IMR-90 (cell line): ENCODE measurements around the gene ABTB2. TPM values are rescaled to one million over a fixed set of nuclear protein-coding genes. Genes with fewer than 3 reads are reported as not detected.

ENCODE experiments used
- ATAC-seq: fragments of 200-7000 bp; cut with Tn5 transposase; 2 replicates; pipeline ENCODE4 v1.9.1; 2020; ENCODE audit warnings: low read depth, mild to moderate bottlenecking, moderate library complexity
- BruUV-seq: library from RNA; stranded (reverse); fragments of 400-500 nt; replicated peaks from 2 replicates; lab custom pipeline; 2021; lab: Mats Ljungman, UMichigan
- CTCF ChIA-PET: fragments of 300-600 bp; formaldehyde crosslinking; extraction: SDS; loops from one replicate; lab custom pipeline; 2021; ENCODE audit warnings: antibody characterized with exemption; lab: Yijun Ruan, JAX
- POLR2A ChIA-PET: fragments of 300-600 bp; sonication (Branson Sonifier 250); formaldehyde crosslinking; loops from one replicate; lab custom pipeline; 2022; ENCODE audit warnings: antibody characterized with exemption; ENCODE audit not compliant: unreplicated experiment; lab: Charles Lee
- DNase-seq: peaks from one replicate; pipeline ENCODE4 v3.0.0; 2013
- H2AFZ ChIP-seq: replicated peaks from 2 replicates; pipeline ENCODE3; 2013; ENCODE audit warnings: low read length, mild to moderate bottlenecking; ENCODE audit not compliant: poor library complexity
- H2AK5ac ChIP-seq: 2 replicates; pipeline ENCODE4 v1.6.1; 2013; ENCODE audit warnings: low read depth, low read length, inconsistent platforms
- H2AK9ac ChIP-seq: replicated peaks from 2 replicates; pipeline ENCODE3; 2013; ENCODE audit warnings: mild to moderate bottlenecking, low read depth, low read length, moderate library complexity; ENCODE audit not compliant: poor library complexity
- H2BK120ac ChIP-seq: 2 replicates; pipeline ENCODE4 v1.6.1; 2013; ENCODE audit warnings: low read depth, low read length, inconsistent platforms
- H2BK15ac ChIP-seq: 3 replicates; pipeline ENCODE4 v1.6.1; 2013; ENCODE audit warnings: low read depth, low read length, inconsistent platforms
- H2BK20ac ChIP-seq: 2 replicates; pipeline ENCODE4 v1.6.1; 2013; ENCODE audit warnings: low read depth, mild to moderate bottlenecking, inconsistent platforms, low read length, moderate library complexity
- H2BK5ac ChIP-seq: 2 replicates; pipeline ENCODE4 v1.6.1; 2013; ENCODE audit warnings: mild to moderate bottlenecking, low read depth, low read length, inconsistent platforms; ENCODE audit not compliant: poor library complexity, severe bottlenecking
- H3K14ac ChIP-seq: replicated peaks from 2 replicates; pipeline ENCODE4 v1.6.1; 2013; ENCODE audit warnings: low read depth, low read length, inconsistent platforms
- H3K18ac ChIP-seq: 2 replicates; pipeline ENCODE4 v1.6.1; 2013; ENCODE audit warnings: low read depth, low read length, control low read depth
- H3K23ac ChIP-seq: 2 replicates; pipeline ENCODE4 v1.6.1; 2013; ENCODE audit warnings: low read depth, low read length, inconsistent platforms
- H3K27ac ChIP-seq: 2 replicates; pipeline ENCODE4 v1.5.1; 2013; ENCODE audit warnings: mild to moderate bottlenecking, control low read depth, low read length; ENCODE audit not compliant: insufficient read depth
- H3K27me3 ChIP-seq: 2 replicates; pipeline ENCODE4 v1.6.1; 2013; ENCODE audit warnings: low read length; ENCODE audit not compliant: control insufficient read depth, insufficient read depth
- H3K36me3 ChIP-seq: 2 replicates; pipeline ENCODE4 v1.6.1; 2013; ENCODE audit warnings: low read length, mixed read lengths; ENCODE audit not compliant: control insufficient read depth, insufficient read depth
- H3K4ac ChIP-seq: 2 replicates; pipeline ENCODE4 v1.6.1; 2013; ENCODE audit warnings: low read depth, low read length, inconsistent platforms
- H3K4me1 ChIP-seq: 2 replicates; pipeline ENCODE4 v1.6.1; 2013; ENCODE audit warnings: low read length, mixed read lengths; ENCODE audit not compliant: control insufficient read depth, insufficient read depth
- H3K4me2 ChIP-seq: 2 replicates; pipeline ENCODE4 v1.6.1; 2013; ENCODE audit warnings: low read depth, mild to moderate bottlenecking, control low read depth, low read length, moderate library complexity
- H3K4me3 ChIP-seq: 2 replicates; pipeline ENCODE4 v1.5.1; 2013; ENCODE audit warnings: low read depth, mild to moderate bottlenecking, control low read depth, low read length, moderate library complexity; ENCODE audit not compliant: insufficient read depth
- H3K56ac ChIP-seq: 2 replicates; pipeline ENCODE4 v1.6.1; 2013; ENCODE audit warnings: low read length, inconsistent platforms; ENCODE audit not compliant: insufficient read depth; ENCODE audit errors: extremely low read depth
- H3K79me1 ChIP-seq, 2 experiments: 2 replicates each; pipeline ENCODE4 v1.6.1; 2013; ENCODE audit warnings: low read length in 2 of 2, inconsistent platforms in 1 of 2, low read depth in 1 of 2
- H3K9ac ChIP-seq: 2 replicates; pipeline ENCODE4 v1.6.1; 2013; ENCODE audit warnings: low read depth, low read length, control low read depth
- H3K9me1 ChIP-seq: 2 replicates; pipeline ENCODE4 v1.6.1; 2013; ENCODE audit warnings: low read length, inconsistent platforms; ENCODE audit not compliant: insufficient read depth
- H3K9me3 ChIP-seq: 2 replicates; pipeline ENCODE4 v1.6.1; 2013; ENCODE audit warnings: low read length; ENCODE audit not compliant: control insufficient read depth, insufficient read depth
- H4K20me1 ChIP-seq: 2 replicates; pipeline ENCODE4 v1.6.1; 2013; ENCODE audit warnings: low read length, inconsistent platforms; ENCODE audit not compliant: insufficient read depth
- H4K5ac ChIP-seq: 2 replicates; pipeline ENCODE4 v1.6.1; 2013; ENCODE audit warnings: mild to moderate bottlenecking, low read depth, low read length, control low read depth
- H4K8ac ChIP-seq, 2 experiments: 2 replicates each; pipeline ENCODE4 v1.6.1; 2013; ENCODE audit warnings: low read depth in 2 of 2, low read length in 2 of 2, control low read depth in 1 of 2, inconsistent platforms in 1 of 2
- H4K91ac ChIP-seq: 2 replicates; pipeline ENCODE4 v1.6.1; 2013; ENCODE audit warnings: low read depth, low read length, inconsistent platforms; ENCODE audit not compliant: insufficient read depth
- BHLHE40 ChIP-seq: fragments of 150-350 bp; IDR thresholded peaks from 2 replicates; pipeline ENCODE4 v1.6.1; 2016; ENCODE audit warnings: mild to moderate bottlenecking, low read depth, low read length
- CEBPB ChIP-seq: IDR thresholded peaks from 2 replicates; pipeline ENCODE4 v1.6.1; 2012; ENCODE audit warnings: low read depth, low read length, improper control_type of control experiment
- CHD1 ChIP-seq: IDR thresholded peaks from 2 replicates; pipeline ENCODE4 v1.6.1; 2012; ENCODE audit warnings: low read depth, low read length, improper control_type of control experiment
- ELK1 ChIP-seq: fragments of 150-350 bp; IDR thresholded peaks from 2 replicates; pipeline ENCODE4 v1.6.1; 2016; ENCODE audit warnings: low read depth, mild to moderate bottlenecking, low read length, moderate library complexity, borderline replicate concordance
- FOS ChIP-seq: fragments of 150-350 bp; IDR thresholded peaks from 2 replicates; pipeline ENCODE4 v1.6.1; 2016; ENCODE audit warnings: low read depth, low read length
- MAZ ChIP-seq: IDR thresholded peaks from 2 replicates; pipeline ENCODE4 v1.6.1; 2012; ENCODE audit warnings: low read depth, mild to moderate bottlenecking, low read length, improper control_type of control experiment, moderate library complexity, borderline replicate concordance
- WGBS, 2 experiments: methylation state at CpG; one replicate each; pipeline versions ENCODE4 v1.1.5 to v1.1.7; 2013; ENCODE audit warnings: missing lambda C conversion rate in 2 of 2; ENCODE audit not compliant: insufficient read length in 1 of 2; ENCODE audit errors: extremely low coverage in 2 of 2; 5-methylcytosine and 5-hydroxymethylcytosine counted together
- dilution Hi-C: fragments of 300-500 bp; cut with HindIII; formaldehyde crosslinking; loops from one replicate; pipeline ENCODE4 v1.14.3; 2018; ENCODE audit warnings: low sequenced_read_pairs; ENCODE audit not compliant: unreplicated experiment
- in situ Hi-C: fragments of 300-500 bp; cut with MboI; formaldehyde crosslinking; loops from 3 replicates; pipeline ENCODE4 v1.14.3; 2019; ENCODE audit warnings: low sequenced_read_pairs, inconsistent platforms, mixed read lengths
- intact Hi-C: fragments of 100-400 bp; cut with micrococcal nuclease; formaldehyde crosslinking; loops from 2 replicates; pipeline ENCODE4 v1.10.0; 2022
- polyA plus RNA-seq, 3 experiments: library from polyadenylated mRNA; depleted of rRNA; stranded (reverse); fragments of >200 nt; gene quantifications; 2 replicates each; pipeline ENCODE4 v1.2.3, GENCODE V29; 2012; ENCODE audit warnings: low replicate concordance in 1 of 3
- total RNA-seq: library from RNA; depleted of rRNA; stranded (reverse); fragments of >200 nt; gene quantifications from 2 replicates; pipeline ENCODE4 v1.2.3, GENCODE V29; 2012

ABTB2 gene
- total and polyA plus RNA-seq, 2 of the 4 experiments (the other 2 are of a cell fraction): 0.18 to 2.0 TPM

GRCh38 chr11:34135439-34135838 is 222.4 kb downstream of the ABTB2 start:
- no peaks in the 10 kb centered on the region for H3K9me3 ChIP-seq
- H3K79me1 ChIP-seq: 0 out of 4 replicates have a peak, but pooled peaks cover 4 to 8% of the 10 kb centered on the region in 2 experiments
- WGBS, 2 experiments: 100% methylated on average over 1 of the region's 3 CpGs; no CpG with 5 or more reads in 1 of the 2 experiments
- no peaks in the 10 kb centered on the region; the same call in 1 of the 2 replicates for H4K20me1 ChIP-seq
- no peak overlapping the region for H3K18ac ChIP-seq
- POLR2A ChIA-PET: no interaction called here
- no peak overlapping the region for H2AFZ ChIP-seq
- H2AK9ac ChIP-seq: no peak overlapping the region
- TF ChIP-seq FOS: no peak
- TF ChIP-seq ELK1: no peak
- no peak for TF ChIP-seq MAZ
- TF ChIP-seq BHLHE40: no peak
- no peak for TF ChIP-seq CHD1
- TF ChIP-seq CEBPB: no peak
- no peak overlapping the region for H2BK15ac ChIP-seq
- no peak overlapping the region for H3K56ac ChIP-seq
- no peak overlapping the region for H3K23ac ChIP-seq
- CTCF ChIA-PET: interaction anchor here (1.4 kb wide), 1 partner anchor 15 kb away, joined by 4 read pairs; no protein-coding TSS in a partner anchor
- H3K4me2 ChIP-seq: no peak overlapping the region
- intact Hi-C loops (no loop called here), in situ Hi-C loops (no loop called here), dilution Hi-C loops (no loop called here)
- H3K36me3 ChIP-seq: peaks cover 73% of the 10 kb centered on the region
- H2BK120ac ChIP-seq: no peak overlapping the region
- no peak overlapping the region for H4K91ac ChIP-seq
- H3K14ac ChIP-seq: no peak overlapping the region
- DNase-seq: no peak
- H4K5ac ChIP-seq: no peak overlapping the region
- no peak overlapping the region for H2AK5ac ChIP-seq
- no peaks in the 10 kb centered on the region for H3K27me3 ChIP-seq
- no peak overlapping the region for H3K4me3 ChIP-seq
- H4K8ac ChIP-seq: no peak overlapping the region
- no peak overlapping the region for H3K9ac ChIP-seq
- no peak overlapping the region for H2BK20ac ChIP-seq
- H3K4me1 ChIP-seq: no peaks in the 10 kb centered on the region
- H3K9me1 ChIP-seq: peaks cover 7% of the 10 kb centered on the region
- no TSS peak for BruUV-seq
- H3K4ac ChIP-seq: no peak overlapping the region
- no peak for ATAC-seq
- no peak overlapping the region for H3K27ac ChIP-seq
- no peak overlapping the region for H2BK5ac ChIP-seq
